Activated CD4-positive, alpha-beta T cell treated with anti-CD3 and anti-CD28 coated beads, Interleukin-2, amount 10 ng/mL, durations not matched to agents 7 days and 5 days (primary cell): ENCODE results near the gene GRID2. TPM values are rescaled to one million over a fixed set of nuclear protein-coding genes. Genes with fewer than 3 reads are reported as not detected.
"Not testable (repeated sequence)": the region's sequence is repeated elsewhere in the genome, so short reads cannot be mapped to it uniquely, and the experiment has no call there.

Experiments
- CTCF ChIA-PET: fragments of 350-600 bp; sonication (Branson Sonifier 250); formaldehyde crosslinking; loops from one replicate; lab custom pipeline; 2021; ENCODE audit warnings: antibody characterized with exemption; lab: Charles Lee
- POLR2A ChIA-PET: fragments of 350-600 bp; sonication (Branson Sonifier 250); formaldehyde crosslinking; loops from one replicate; lab custom pipeline; 2021; ENCODE audit warnings: antibody characterized with exemption; lab: Charles Lee
- DNase-seq: peaks from one replicate; pipeline ENCODE4 v3.0.0-alpha.2; 2020
- H3K27ac Mint-ChIP-seq: one replicate; pipeline ENCODE4 v1.8.0; 2021; ENCODE audit warnings: mild to moderate bottlenecking, moderate library complexity, mixed read lengths
- H3K27me3 Mint-ChIP-seq: one replicate; pipeline ENCODE4 v1.8.0; 2021; ENCODE audit warnings: mixed read lengths
- H3K36me3 Mint-ChIP-seq: one replicate; pipeline ENCODE4 v1.8.0; 2021; ENCODE audit warnings: low read depth, mixed read lengths
- H3K4me1 Mint-ChIP-seq: one replicate; pipeline ENCODE4 v1.8.0; 2021; ENCODE audit warnings: mixed read lengths
- H3K4me3 Mint-ChIP-seq: one replicate; pipeline ENCODE4 v1.8.0; 2021; ENCODE audit warnings: mild to moderate bottlenecking, moderate library complexity, mixed read lengths
- H3K9me3 Mint-ChIP-seq: one replicate; pipeline ENCODE4 v1.8.0; 2021; ENCODE audit warnings: mixed read lengths
- total RNA-seq, 2 experiments: library from RNA; stranded (reverse); gene quantifications; one replicate each; pipeline ENCODE4 v1.2.3, GENCODE V29; 2021

Gene GRID2
- total RNA-seq, 2 experiments from 2014 or later, result not detected

GRCh38 chr4:93334003-93334402 lies 1030.2 kb downstream of the GRID2 start:
- CTCF ChIA-PET, result no interaction called here

GRCh38 chr4:93337196-93337595 lies 1033.4 kb downstream of the GRID2 start:
- no peaks in the 10 kb centered on the region for H3K27me3 Mint-ChIP-seq
- H3K36me3 Mint-ChIP-seq, result no peaks in the 10 kb centered on the region
- no peak overlapping the region for H3K27ac Mint-ChIP-seq
- no peak for DNase-seq
- POLR2A ChIA-PET, result no interaction called here
- H3K4me3 Mint-ChIP-seq, result no peak overlapping the region
- no peaks in the 10 kb centered on the region for H3K9me3 Mint-ChIP-seq
- CTCF ChIA-PET, result interaction anchor here (0.6 kb wide), 1 partner anchor 153 kb away, joined by 4 read pairs; no protein-coding TSS in a partner anchor
- no peaks in the 10 kb centered on the region for H3K4me1 Mint-ChIP-seq

More at GRCh38 chr4:93334003-93334402, 1030.2 kb downstream of the GRID2 start:
- H3K36me3 Mint-ChIP-seq, result no peaks in the 10 kb centered on the region
- no peak overlapping the region for H3K4me3 Mint-ChIP-seq
- POLR2A ChIA-PET, result no interaction called here
- DNase-seq, result no peak
- H3K9me3 Mint-ChIP-seq, result no peaks in the 10 kb centered on the region
- H3K27ac Mint-ChIP-seq, result no peak overlapping the region
- H3K4me1 Mint-ChIP-seq, result no peaks in the 10 kb centered on the region
- H3K27me3 Mint-ChIP-seq, result no peaks in the 10 kb centered on the region

GRCh38 chr4:93342738-93343137 lies 1039.0 kb downstream of the GRID2 start:
- no peaks in the 10 kb centered on the region for H3K9me3 Mint-ChIP-seq
- CTCF ChIA-PET, result no interaction called here
- DNase-seq, result no peak
- H3K36me3 Mint-ChIP-seq, result no peaks in the 10 kb centered on the region
- no peak overlapping the region for H3K4me3 Mint-ChIP-seq
- no peaks in the 10 kb centered on the region for H3K27me3 Mint-ChIP-seq
- H3K4me1 Mint-ChIP-seq, result no peaks in the 10 kb centered on the region
- POLR2A ChIA-PET, result no interaction called here
- no peak overlapping the region for H3K27ac Mint-ChIP-seq

DNA sequence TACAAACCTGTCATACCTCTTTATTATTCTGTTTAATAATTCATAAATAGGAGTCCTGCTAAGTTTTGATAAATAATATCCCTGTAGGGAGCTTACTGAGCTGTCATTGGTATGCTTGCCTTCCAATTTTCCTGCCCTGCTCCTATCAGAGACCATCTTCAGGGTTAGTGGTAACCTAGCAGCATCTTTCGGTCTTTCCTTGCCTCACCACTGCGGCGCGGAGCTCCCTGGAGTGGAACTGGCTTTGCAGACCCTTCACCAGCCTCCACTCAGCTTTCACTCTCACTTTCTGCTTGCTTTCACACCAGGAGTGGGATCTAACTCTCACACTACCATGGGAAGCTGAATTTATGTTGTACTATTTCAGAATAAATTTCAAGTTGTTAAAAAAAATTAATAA lies 1043.1 kb downstream of the GRID2 start:
- DNase-seq, result no peak
- H3K27ac Mint-ChIP-seq, result no peak overlapping the region
- ChIA-PET POLR2A (no interaction called here), CTCF (no interaction called here)
- H3K9me3 Mint-ChIP-seq, result no peaks in the 10 kb centered on the region
- no peaks in the 10 kb centered on the region for H3K27me3 Mint-ChIP-seq
- H3K4me3 Mint-ChIP-seq, result no peak overlapping the region
- H3K4me1 Mint-ChIP-seq, result no peaks in the 10 kb centered on the region
- no peaks in the 10 kb centered on the region for H3K36me3 Mint-ChIP-seq

- Mint-ChIP-seq H3K4me1 (no peaks in the 10 kb centered on the region), H3K27ac (no peak overlapping the region), H3K4me3 (no peak overlapping the region), H3K9me3 (no peaks in the 10 kb centered on the region), H3K36me3 (no peaks in the 10 kb centered on the region), H3K27me3 (no peaks in the 10 kb centered on the region)
- DNase-seq, result no peak
- ChIA-PET CTCF (no interaction called here), POLR2A (no interaction called here)
Measured at GRCh38 chr4:93348896-93349295, 1045.1 kb downstream of the GRID2 start.

DNA sequence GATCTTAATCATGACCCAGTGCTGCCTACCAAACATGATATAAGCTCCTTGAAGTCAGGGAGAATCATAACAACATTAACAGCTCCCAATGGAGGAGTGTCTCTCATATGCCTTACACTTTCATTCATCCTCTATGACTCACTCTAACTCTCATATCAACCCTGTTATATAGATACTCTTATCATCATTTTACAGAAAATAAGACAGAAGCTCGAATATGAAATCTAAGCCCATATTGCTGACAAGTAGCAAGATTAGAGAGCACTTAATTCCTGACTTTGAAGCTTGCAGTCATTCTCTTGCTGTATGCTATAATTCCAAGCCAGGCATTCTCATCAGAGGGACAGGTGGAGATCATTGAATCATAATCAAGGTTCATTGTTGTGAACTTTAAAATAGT lies 1048.1 kb downstream of the GRID2 start:
- H3K9me3 Mint-ChIP-seq, result no peaks in the 10 kb centered on the region
- no peak overlapping the region for H3K4me3 Mint-ChIP-seq
- H3K4me1 Mint-ChIP-seq, result no peaks in the 10 kb centered on the region
- no peaks in the 10 kb centered on the region for H3K36me3 Mint-ChIP-seq
- no peaks in the 10 kb centered on the region for H3K27me3 Mint-ChIP-seq
- CTCF ChIA-PET, result no interaction called here
- POLR2A ChIA-PET, result no interaction called here
- no peak for DNase-seq
- H3K27ac Mint-ChIP-seq, result no peak overlapping the region

- no peak overlapping the region for H3K4me3 Mint-ChIP-seq
- POLR2A ChIA-PET, result no interaction called here
- no peaks in the 10 kb centered on the region for H3K36me3 Mint-ChIP-seq
- DNase-seq, result no peak
- no peaks in the 10 kb centered on the region for H3K9me3 Mint-ChIP-seq
- no peaks in the 10 kb centered on the region for H3K27me3 Mint-ChIP-seq
- no peak overlapping the region for H3K27ac Mint-ChIP-seq
- CTCF ChIA-PET, result no interaction called here
- no peaks in the 10 kb centered on the region for H3K4me1 Mint-ChIP-seq
Measured at GRCh38 chr4:93355411-93355810, 1051.6 kb downstream of the GRID2 start.

DNA sequence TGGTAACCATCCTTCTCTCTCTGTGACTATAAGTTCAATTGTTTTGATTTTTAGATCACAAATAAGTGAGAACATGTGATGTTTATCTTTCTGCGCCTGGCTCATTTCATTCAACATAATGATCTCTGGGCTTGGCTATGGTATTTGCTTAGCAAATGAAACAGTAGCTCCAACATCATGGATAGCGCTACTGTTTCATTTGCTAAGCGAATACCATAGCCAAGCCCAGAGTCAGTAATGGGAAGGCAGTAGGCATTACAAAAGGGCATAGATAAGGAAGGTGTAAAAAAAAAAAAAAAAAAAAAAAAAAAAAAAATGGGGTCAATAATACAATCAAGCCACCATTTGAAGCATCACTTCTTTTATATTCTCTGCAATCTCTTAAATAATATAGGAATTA lies 1055.8 kb downstream of the GRID2 start:
- POLR2A ChIA-PET, result no interaction called here
- no peaks in the 10 kb centered on the region for H3K27me3 Mint-ChIP-seq
- no peak for DNase-seq
- no peak overlapping the region for H3K4me3 Mint-ChIP-seq
- CTCF ChIA-PET, result no interaction called here
- H3K27ac Mint-ChIP-seq, result no peak overlapping the region
- no peaks in the 10 kb centered on the region for H3K36me3 Mint-ChIP-seq
- no peaks in the 10 kb centered on the region for H3K9me3 Mint-ChIP-seq
- H3K4me1 Mint-ChIP-seq, result no peaks in the 10 kb centered on the region

DNA sequence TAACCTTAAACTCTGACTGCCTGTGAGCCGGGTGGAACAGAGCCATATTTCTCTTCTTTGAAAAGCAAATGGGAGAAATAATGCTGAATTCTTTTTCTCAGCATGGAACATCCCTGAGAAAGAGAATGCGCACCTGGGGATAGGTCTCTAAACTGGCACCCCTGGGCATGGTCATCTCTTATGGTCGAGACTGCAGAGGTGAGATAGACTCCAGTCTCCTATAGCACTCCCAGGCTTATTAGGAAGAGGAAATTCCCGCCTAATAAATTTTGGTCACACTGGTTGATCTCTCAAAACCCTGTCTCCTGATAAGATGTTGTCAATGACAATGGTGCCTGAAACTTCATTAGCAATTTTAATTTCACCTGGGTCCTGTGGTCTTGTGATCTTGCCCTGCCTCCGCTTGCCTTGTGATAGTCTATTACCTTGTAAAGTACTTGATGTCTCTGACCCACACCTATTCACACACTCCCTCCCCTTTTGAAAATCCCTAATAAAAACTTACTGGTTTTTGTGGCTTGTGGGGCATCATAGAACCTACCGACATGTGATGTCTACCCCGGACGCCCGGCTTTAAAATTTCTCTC lies 1062.5 kb downstream of the GRID2 start:
- CTCF ChIA-PET, DNase-seq, H3K36me3 Mint-ChIP-seq: not testable (repeated sequence)

GRCh38 chr4:93368968-93369367 lies 1065.2 kb downstream of the GRID2 start:
- H3K27me3 Mint-ChIP-seq, result no peaks in the 10 kb centered on the region
- H3K4me1 Mint-ChIP-seq, result no peaks in the 10 kb centered on the region
- no peak overlapping the region for H3K4me3 Mint-ChIP-seq
- H3K36me3 Mint-ChIP-seq, result no peaks in the 10 kb centered on the region
- H3K9me3 Mint-ChIP-seq, result peaks cover 4% of the 10 kb centered on the region
- ChIA-PET POLR2A (no interaction called here), CTCF (no interaction called here)
- DNase-seq, result no peak
- no peak overlapping the region for H3K27ac Mint-ChIP-seq

More for the DNA sequence above, 1062.5 kb downstream of the GRID2 start:
- H3K4me3 Mint-ChIP-seq, POLR2A ChIA-PET, H3K4me1 Mint-ChIP-seq, H3K27me3 Mint-ChIP-seq, H3K27ac Mint-ChIP-seq, H3K9me3 Mint-ChIP-seq: not testable (repeated sequence)

GRCh38 chr4:93370256-93370655 lies 1066.5 kb downstream of the GRID2 start:
- CTCF ChIA-PET, result no interaction called here
- H3K4me3 Mint-ChIP-seq, result no peak overlapping the region
- H3K27me3 Mint-ChIP-seq, result no peaks in the 10 kb centered on the region
- no peak overlapping the region for H3K27ac Mint-ChIP-seq
- DNase-seq, result no peak
- H3K36me3 Mint-ChIP-seq, result no peaks in the 10 kb centered on the region
- POLR2A ChIA-PET, result interaction anchor here (0.6 kb wide), 1 partner anchor 34 kb away, joined by 4 read pairs; no protein-coding TSS in a partner anchor
- H3K9me3 Mint-ChIP-seq, result no peaks in the 10 kb centered on the region
- H3K4me1 Mint-ChIP-seq, result no peaks in the 10 kb centered on the region

DNA sequence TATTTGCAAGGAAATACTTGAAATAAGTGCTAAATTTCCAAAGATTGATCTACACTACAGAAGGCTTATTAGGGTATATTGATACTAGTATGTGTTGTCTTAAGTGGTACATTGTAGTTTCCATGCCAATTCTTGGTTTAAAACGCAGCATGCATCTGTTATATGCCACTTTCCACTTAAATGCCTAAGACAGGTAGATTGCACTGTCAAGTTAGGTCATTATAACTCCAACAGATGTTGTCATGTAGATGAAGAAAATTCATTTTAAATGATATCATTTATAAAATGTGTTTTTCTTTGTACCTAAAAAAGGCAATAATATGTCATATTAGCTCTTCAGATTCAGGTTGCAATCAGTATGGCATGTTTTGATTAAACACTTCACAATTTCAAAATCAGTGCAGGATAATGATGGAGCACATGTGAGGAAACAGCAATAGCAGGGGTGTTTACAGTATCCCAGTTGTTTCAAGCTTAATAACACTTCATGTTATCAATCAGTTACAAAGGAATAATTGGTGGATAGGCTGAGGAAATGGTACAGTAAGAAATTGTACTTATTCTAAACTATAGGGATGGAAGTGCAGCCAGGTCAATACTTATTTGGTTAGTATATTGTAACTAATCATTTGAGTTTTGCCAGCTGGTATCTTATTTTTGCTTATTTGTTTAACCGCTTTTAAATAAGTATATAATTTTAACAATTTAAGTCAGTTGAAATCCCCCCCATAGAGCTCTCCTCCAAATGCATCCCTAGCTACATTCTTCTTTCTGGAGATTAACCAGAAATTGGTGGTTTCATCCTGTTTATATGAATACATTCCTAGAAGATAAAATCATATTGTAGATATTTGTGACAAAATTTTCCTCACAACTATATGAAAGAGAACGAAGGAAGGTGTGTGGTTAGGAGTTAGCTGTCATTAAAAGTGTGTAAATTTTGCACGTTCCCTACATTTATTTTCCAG lies 1070.4 kb downstream of the GRID2 start:
- H3K36me3 Mint-ChIP-seq, result no peaks in the 10 kb centered on the region
- no peaks in the 10 kb centered on the region for H3K4me1 Mint-ChIP-seq
- no peak for DNase-seq
- no peak overlapping the region for H3K4me3 Mint-ChIP-seq
- H3K27ac Mint-ChIP-seq, result no peak overlapping the region
- H3K9me3 Mint-ChIP-seq, result no peaks in the 10 kb centered on the region
- CTCF ChIA-PET, result no interaction called here
- H3K27me3 Mint-ChIP-seq, result no peaks in the 10 kb centered on the region
- POLR2A ChIA-PET, result no interaction called here

DNA sequence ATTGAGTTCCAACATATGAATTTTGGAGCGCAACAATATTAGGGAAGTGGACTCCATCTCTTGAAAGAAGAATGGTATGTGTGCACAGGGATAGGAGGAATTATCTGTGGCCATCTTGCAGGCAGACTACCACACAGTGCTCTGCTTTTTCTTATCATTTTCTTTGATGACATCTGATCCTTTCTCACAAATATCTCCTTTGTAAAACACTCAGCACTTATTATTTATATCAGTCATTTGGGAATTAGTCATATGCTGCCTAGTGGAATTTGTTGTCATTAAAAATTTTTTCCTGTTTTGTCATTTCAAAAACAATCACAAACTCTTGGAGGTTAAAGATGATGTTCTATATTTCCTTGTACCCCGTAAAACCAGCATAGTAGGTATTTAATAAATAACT lies 1080.5 kb downstream of the GRID2 start:
- Mint-ChIP-seq H3K4me1 (no peaks in the 10 kb centered on the region), H3K27ac (no peak overlapping the region), H3K4me3 (no peak overlapping the region), H3K27me3 (no peaks in the 10 kb centered on the region), H3K9me3 (no peaks in the 10 kb centered on the region), H3K36me3 (no peaks in the 10 kb centered on the region)
- DNase-seq, result no peak
- POLR2A ChIA-PET, result no interaction called here
- CTCF ChIA-PET, result no interaction called here
